H1 (cell line): Measurements from ENCODE around the gene CAMK2B.

Experiments
- ATF2 ChIP-seq: IDR thresholded peaks from 2 replicates; pipeline ENCODE4 v1.6.1; 2012; ENCODE audit warnings: low read length, inconsistent platforms
- CTCF ChIP-seq, 3 experiments: IDR thresholded peaks; 1 replicate in 2 of 3; 2 replicates in 1 of 3; pipeline versions ENCODE4 v1.5.1 to v1.6.1; 2011; ENCODE audit warnings: low read length in 3 of 3, mild to moderate bottlenecking in 3 of 3, inconsistent platforms in 2 of 3, low read depth in 1 of 3, moderate library complexity in 1 of 3; ENCODE audit not compliant: insufficient read depth in 1 of 3; ENCODE audit errors: control extremely low read depth in 1 of 3
- EZH2 ChIP-seq: fragments of 200-600 bp; sonication (generic); IDR thresholded peaks from 2 replicates; pipeline ENCODE4 v1.7.1; 2012; ENCODE audit warnings: low read depth, mild to moderate bottlenecking, moderate library complexity, low read length, inconsistent platforms; ENCODE audit not compliant: severe bottlenecking
- POLR2A ChIP-seq, 2 experiments: IDR thresholded peaks; 1 replicate in 1 of 2; 2 replicates in 1 of 2; pipeline ENCODE4 v1.6.1; 2011; ENCODE audit warnings: low read depth in 2 of 2, low read length in 2 of 2, mild to moderate bottlenecking in 2 of 2; ENCODE audit errors: control extremely low read depth in 1 of 2
- SUZ12 ChIP-seq: fragments of 200-600 bp; sonication (generic); IDR thresholded peaks from 2 replicates; pipeline ENCODE4 v1.6.1; 2012; ENCODE audit warnings: mild to moderate bottlenecking, inconsistent platforms, low read length, moderate library complexity, mixed read lengths
- TAF1 ChIP-seq: IDR thresholded peaks from 2 replicates; pipeline ENCODE4 v1.6.1; 2011; ENCODE audit warnings: mild to moderate bottlenecking, low read depth, low read length
- USF2 ChIP-seq: IDR thresholded peaks from 2 replicates; pipeline ENCODE4 v1.6.1; 2011; ENCODE audit warnings: low read length, improper control_type of control experiment

GRCh38 chr7:44368455-44368854 is 43.1 kb upstream of the CAMK2B start:
- TF ChIP-seq CTCF (IDR thresholded peaks at IDR 0.05; ENCODE audit: control extremely low read depth in 1 of 3, insufficient read depth in 1 of 3, low read depth in 1 of 3, low read length in 3 of 3) (no peak), USF2 (no peak), SUZ12 (no peak), POLR2A (IDR thresholded peaks at IDR 0.05; ENCODE audit: control extremely low read depth in 1 of 2, low read depth in 2 of 2, low read length in 2 of 2) (no peak), TAF1 (no peak), EZH2 (no peak), ATF2 (no peak)
